ENCODE data around the gene TPCN1.

Gene TPCN1

GRCh38 chr12:113201187-113202177 is 19.8 kb upstream of the TPCN1 start:
- no peaks in the 10 kb centered on the region for H3K27me3 ChIP-seq (ENCODE audit: low read length)
- no peak overlapping the region for H3K4me2 ChIP-seq (ENCODE audit: low read depth, low read length, poor library complexity, severe bottlenecking)
- no peaks in the 10 kb centered on the region for H3K36me3 ChIP-seq (ENCODE audit: low read length)
- no peak overlapping the region for H2AFZ ChIP-seq (ENCODE audit: low read depth, low read length, severe bottlenecking)
- TF ChIP-seq CTCF (IDR thresholded peaks at IDR 0.05; ENCODE audit: insufficient read depth, low read length, poor library complexity, severe bottlenecking) (no peak), EZH2phosphoT487 (conservative IDR thresholded peaks at IDR 0.05; ENCODE audit: low read length) (no peak)
- H4K20me1 ChIP-seq (ENCODE audit: low read depth, low read length), result no peaks in the 10 kb centered on the region
- H3K4me3 ChIP-seq (ENCODE audit: insufficient read depth, low read length, poor library complexity, severe bottlenecking), result no peak overlapping the region
- H3F3A ChIP-seq (ENCODE audit: insufficient read depth), result peaks cover 23% of the 10 kb centered on the region
- no peak overlapping the region for H3K9ac ChIP-seq (ENCODE audit: low read length)
- H3K27ac ChIP-seq (ENCODE audit: low read depth, low read length), result no peak overlapping the region
- H3K9me3 ChIP-seq (ENCODE audit: insufficient read depth, low read length), result no peaks in the 10 kb centered on the region
- H3K9me2 ChIP-seq (replicated peaks; ENCODE audit: insufficient read depth, low read length), result no peaks in the 10 kb centered on the region
- no peaks in the 10 kb centered on the region for H3K79me2 ChIP-seq (ENCODE audit: insufficient read depth, low read length)

- H3K4me2 ChIP-seq (ENCODE audit: low read depth, low read length, poor library complexity, severe bottlenecking), result no peak overlapping the region
These were observed 18.8 kb upstream of the TPCN1 start for GRCh38 chr12:113202300-113203075.

More at GRCh38 chr12:113202300-113203075, 18.8 kb upstream of the TPCN1 start:
- peaks cover 24% of the 10 kb centered on the region for H3F3A ChIP-seq (ENCODE audit: insufficient read depth)
- no peak overlapping the region for H2AFZ ChIP-seq (ENCODE audit: low read depth, low read length, severe bottlenecking)
- no peaks in the 10 kb centered on the region for H3K36me3 ChIP-seq (ENCODE audit: low read length)
- no peak overlapping the region for H3K4me3 ChIP-seq (ENCODE audit: insufficient read depth, low read length, poor library complexity, severe bottlenecking)
- TF ChIP-seq EZH2phosphoT487 (conservative IDR thresholded peaks at IDR 0.05; ENCODE audit: low read length) (no peak), CTCF (IDR thresholded peaks at IDR 0.05; ENCODE audit: insufficient read depth, low read length, poor library complexity, severe bottlenecking) (no peak)
- no peaks in the 10 kb centered on the region for H3K79me2 ChIP-seq (ENCODE audit: insufficient read depth, low read length)
- peak overlapping the region; percentile 8 for H3K27ac ChIP-seq (ENCODE audit: low read depth, low read length)
- no peaks in the 10 kb centered on the region for H3K27me3 ChIP-seq (ENCODE audit: low read length)
- no peak overlapping the region for H3K9ac ChIP-seq (ENCODE audit: low read length)
- H4K20me1 ChIP-seq (ENCODE audit: low read depth, low read length), result no peaks in the 10 kb centered on the region
- no peaks in the 10 kb centered on the region for H3K9me3 ChIP-seq (ENCODE audit: insufficient read depth, low read length)
- H3K9me2 ChIP-seq (replicated peaks; ENCODE audit: insufficient read depth, low read length), result no peaks in the 10 kb centered on the region
